Spleen (tissue), 11 donors: Measurements from ENCODE around the gene CDRT4. TPM values are rescaled to one million over a fixed set of nuclear protein-coding genes. Genes with fewer than 3 reads are reported as not detected.
"Not testable (repeated sequence)": the region's sequence is repeated elsewhere in the genome, so short reads cannot be mapped to it uniquely, and the experiment has no call there.

Source experiments
- DNase-seq: peaks from one replicate; pipeline ENCODE4 v3.0.0-alpha.2; 2020
- H3K27ac ChIP-seq, 8 donors: fragments of 200-600 bp; sonication (generic) in 7 of 8; 1 replicate in 4 of 8; 2 replicates in 4 of 8; pipeline versions ENCODE4 v1.5.0 to v1.8.0; 2016 to 2021; ENCODE audit warnings: inconsistent platforms in 4 of 8, mild to moderate bottlenecking in 4 of 8, moderate library complexity in 1 of 8
- H3K27me3 ChIP-seq, 7 donors: fragments of 200-600 bp; sonication (generic) in 6 of 7; replicated peaks in 1 of 7; 1 replicate in 4 of 7; 2 replicates in 3 of 7; pipeline versions ENCODE4 v1.5.0 to v1.8.0; 2016 to 2021; ENCODE audit warnings: inconsistent platforms in 3 of 7, mild to moderate bottlenecking in 1 of 7
- H3K36me3 ChIP-seq, 6 donors: fragments of 200-600 bp; sonication (generic) in 5 of 6; 1 replicate in 4 of 6; 2 replicates in 2 of 6; pipeline versions ENCODE4 v1.5.0 to v1.8.0; 2016 to 2021; ENCODE audit warnings: inconsistent platforms in 2 of 6
- H3K4me1 ChIP-seq, 6 donors: fragments of 200-600 bp; sonication (generic) in 5 of 6; 1 replicate in 3 of 6; 2 replicates in 3 of 6; pipeline versions ENCODE4 v1.5.0 to v1.8.0; 2016 to 2021; ENCODE audit warnings: inconsistent platforms in 3 of 6
- H3K4me3 ChIP-seq, 8 donors: fragments of 200-600 bp; sonication (generic) in 7 of 8; 1 replicate in 4 of 8; 2 replicates in 4 of 8; pipeline versions ENCODE4 v1.5.0 to v1.8.0; 2016 to 2021; ENCODE audit warnings: inconsistent platforms in 4 of 8, mild to moderate bottlenecking in 4 of 8, moderate library complexity in 2 of 8
- H3K9me3 ChIP-seq, 8 donors: fragments of 200-600 bp; sonication (generic) in 7 of 8; 1 replicate in 4 of 8; 2 replicates in 4 of 8; pipeline versions ENCODE4 v1.5.0 to v1.8.0; 2016 to 2021; ENCODE audit warnings: inconsistent platforms in 4 of 8
- POLR2A ChIP-seq, 3 donors: fragments of 450-650 bp; IDR thresholded peaks; one replicate each; pipeline ENCODE4 v1.5.1; 2017; ENCODE audit warnings: antibody characterized with exemption in 3 of 3, mild to moderate bottlenecking in 1 of 3
- POLR2AphosphoS5 ChIP-seq, 3 donors: sonication (generic); formaldehyde crosslinking; IDR thresholded peaks; one replicate each; pipeline ENCODE4 v1.5.1; 2017; ENCODE audit warnings: antibody characterized with exemption in 3 of 3
- WGBS, 5 donors: extraction: QIAGEN DNeasy Blood & Tissue Kit in 3 of 5; methylation state at CpG; one replicate each; pipeline versions ENCODE4 v1.1.5 to v1.1.7; 2013 to 2018; 5-methylcytosine and 5-hydroxymethylcytosine counted together
- intact Hi-C: fragments of 100-400 bp; cut with DNase I; formaldehyde crosslinking; loops from one replicate; pipeline ENCODE4 v1.15.0; 2023; ENCODE audit warnings: low total_unique reads
- polyA plus RNA-seq, 3 donors: library from polyadenylated mRNA; stranded (reverse); fragments of 200-250 nt; gene quantifications; one replicate each; pipeline ENCODE4 v1.2.1, GENCODE V29; 2013
- total RNA-seq, 7 donors: library from RNA; depleted of rRNA in 3 of 7; stranded (reverse); fragments of >200 nt in 3 of 7; fragmentation: NEBNext Ultra II Directional in 4 of 7; extraction: Animal tissue kit (Norgen Biotek cat#: 25700) in 4 of 7; gene quantifications; one replicate each; pipeline versions ENCODE4 v1.1.0 to v1.2.1, GENCODE V29; 2016 to 2021
- TF ChIP-seq, protein P1 (sequence below), 11 experiments: fragments of 200-600 bp in 7 of 11; fragments of 450-650 bp in 4 of 11; sonication (generic) in 4 of 11; IDR thresholded peaks in 8 of 11; conservative IDR thresholded peaks in 3 of 11; 1 replicate in 7 of 11; 2 replicates in 4 of 11; pipeline versions ENCODE4 v1.4.0 to v1.8.0; 2016 to 2021; ENCODE audit warnings: antibody characterized with exemption in 11 of 11, inconsistent platforms in 4 of 11, mild to moderate bottlenecking in 1 of 11
- donor health status: healthy with polysubstance abuse.
- donor health status: DM: no; HTN: no; CAD: no; lungs with moderate emphysema.
- donor health status: DM: no; HTN: no; CAD: no.
- donor health status: Bipolar disorder and iron deficiency.
- donor health status: healthy.
- donor health status: DM: no; HTN: no; CAD: no.
- donor health status: DM: yes; HTN: yes; CAD: no.

CDRT4 gene
- total and polyA plus RNA-seq, 10 donors: 4.5 to 18.7 (median 14.0) TPM

DNA sequence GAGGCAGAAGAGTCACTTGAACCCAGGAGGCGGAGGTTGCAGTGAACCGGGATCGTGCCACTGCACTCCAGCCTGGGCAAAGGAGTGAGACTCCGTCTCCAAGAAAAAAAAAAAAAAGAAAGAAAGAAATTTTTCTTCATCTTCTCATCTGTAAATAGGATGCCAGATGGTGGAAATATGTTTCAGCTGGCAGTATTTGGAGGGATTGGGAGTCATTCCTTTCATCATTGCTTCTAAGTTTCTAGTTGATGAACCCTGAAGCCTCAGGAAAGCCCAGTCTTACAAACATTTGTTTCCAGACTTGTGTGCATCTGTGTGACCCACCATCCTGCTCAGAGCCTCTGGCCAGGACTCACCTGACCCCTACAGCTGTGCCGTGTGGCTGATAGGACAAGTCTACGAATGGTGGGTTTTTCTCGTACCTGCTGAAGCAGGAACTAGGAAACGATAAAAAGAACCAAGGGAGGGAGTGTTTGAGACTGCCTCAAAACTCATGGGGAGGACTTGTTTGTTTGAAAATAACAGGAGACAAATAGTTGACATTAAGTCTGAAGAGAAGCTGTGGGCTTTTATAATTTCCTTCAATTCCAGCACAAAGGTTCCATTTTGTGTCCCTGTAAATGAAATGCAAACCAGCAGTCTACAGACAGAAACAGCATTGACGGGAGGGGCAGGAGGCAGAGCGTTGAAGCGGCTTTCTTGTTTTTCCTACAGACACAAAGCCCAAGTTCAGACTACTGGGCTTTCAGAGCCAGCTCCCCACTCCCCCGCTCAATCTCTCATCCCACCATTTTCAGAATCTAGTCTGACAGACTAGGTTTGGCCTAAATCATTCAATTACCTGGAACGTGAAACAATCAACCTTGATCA is 24.9 kb downstream of the CDRT4 start:
- Histone ChIP-seq H3K27me3 (no peaks in the 10 kb centered on the region), H3K4me3 (no peak overlapping the region), H3K36me3 (peaks cover 0 to 22% (median under 1%) of the 10 kb centered on the region in 6 donors), H3K9me3 (no peaks in the 10 kb centered on the region), H3K27ac (no peak overlapping the region), H3K4me1 (peaks cover 0 to 15% (median 0%) of the 10 kb centered on the region in 6 donors)
- TF ChIP-seq POLR2A (IDR thresholded peaks at IDR 0.05) (no peak), POLR2AphosphoS5 (IDR thresholded peaks at IDR 0.05) (no peak)
- TF ChIP-seq, protein P1, sequence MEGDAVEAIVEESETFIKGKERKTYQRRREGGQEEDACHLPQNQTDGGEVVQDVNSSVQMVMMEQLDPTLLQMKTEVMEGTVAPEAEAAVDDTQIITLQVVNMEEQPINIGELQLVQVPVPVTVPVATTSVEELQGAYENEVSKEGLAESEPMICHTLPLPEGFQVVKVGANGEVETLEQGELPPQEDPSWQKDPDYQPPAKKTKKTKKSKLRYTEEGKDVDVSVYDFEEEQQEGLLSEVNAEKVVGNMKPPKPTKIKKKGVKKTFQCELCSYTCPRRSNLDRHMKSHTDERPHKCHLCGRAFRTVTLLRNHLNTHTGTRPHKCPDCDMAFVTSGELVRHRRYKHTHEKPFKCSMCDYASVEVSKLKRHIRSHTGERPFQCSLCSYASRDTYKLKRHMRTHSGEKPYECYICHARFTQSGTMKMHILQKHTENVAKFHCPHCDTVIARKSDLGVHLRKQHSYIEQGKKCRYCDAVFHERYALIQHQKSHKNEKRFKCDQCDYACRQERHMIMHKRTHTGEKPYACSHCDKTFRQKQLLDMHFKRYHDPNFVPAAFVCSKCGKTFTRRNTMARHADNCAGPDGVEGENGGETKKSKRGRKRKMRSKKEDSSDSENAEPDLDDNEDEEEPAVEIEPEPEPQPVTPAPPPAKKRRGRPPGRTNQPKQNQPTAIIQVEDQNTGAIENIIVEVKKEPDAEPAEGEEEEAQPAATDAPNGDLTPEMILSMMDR (IDR thresholded peaks at IDR 0.05 in 8 of 11, conservative IDR thresholded peaks at IDR 0.05 in 3 of 11): no peak
- intact Hi-C loops: no loop called here
- DNase-seq: no peak
- WGBS, 5 donors: 95 to 97% (median 97%) methylated on average over 13 of the region's 13 CpGs

GRCh38 chr17:15441315-15441714 is 26.1 kb downstream of the CDRT4 start:
- TF ChIP-seq POLR2A (IDR thresholded peaks at IDR 0.05) (no peak), POLR2AphosphoS5 (IDR thresholded peaks at IDR 0.05) (no peak)
- TF ChIP-seq, protein P1 (IDR thresholded peaks at IDR 0.05 in 8 of 11, conservative IDR thresholded peaks at IDR 0.05 in 3 of 11): no peak
- peaks cover 0 to 24% (median 9%) of the 10 kb centered on the region in 6 donors for H3K4me1 ChIP-seq
- WGBS, 5 donors: 89 to 97% (median 95%) methylated on average over 4 of the region's 4 CpGs
- intact Hi-C loops: no loop called here
- DNase-seq: no peak
- H3K4me3 ChIP-seq: no peak overlapping the region
- no peaks in the 10 kb centered on the region for H3K27me3 ChIP-seq
- H3K27ac ChIP-seq: no peak overlapping the region
- no peaks in the 10 kb centered on the region for H3K9me3 ChIP-seq
- peaks cover 0 to 26% (median 2%) of the 10 kb centered on the region in 6 donors for H3K36me3 ChIP-seq

- H3K27ac ChIP-seq: no peak overlapping the region
- H3K27me3 ChIP-seq: no peaks in the 10 kb centered on the region
- TF ChIP-seq POLR2AphosphoS5 (IDR thresholded peaks at IDR 0.05): no peak
- no peak for TF ChIP-seq POLR2A (IDR thresholded peaks at IDR 0.05)
- TF ChIP-seq, protein P1 (IDR thresholded peaks at IDR 0.05 in 8 of 11, conservative IDR thresholded peaks at IDR 0.05 in 3 of 11): no peak
- intact Hi-C loops: no loop called here
- WGBS, 5 donors: 37 to 80% (median 60%) methylated on average over 3 of the region's 3 CpGs
- H3K9me3 ChIP-seq: no peaks in the 10 kb centered on the region
- peaks cover 0 to 26% (median 2%) of the 10 kb centered on the region in 6 donors for H3K36me3 ChIP-seq
- peaks cover 0 to 21% (median 11%) of the 10 kb centered on the region in 6 donors for H3K4me1 ChIP-seq
- no peak overlapping the region for H3K4me3 ChIP-seq
- no peak for DNase-seq
Observed at GRCh38 chr17:15440347-15440746, 27.1 kb downstream of the CDRT4 start.

- H3K27ac ChIP-seq, H3K27me3 ChIP-seq, DNase-seq, H3K9me3 ChIP-seq, H3K4me3 ChIP-seq, intact Hi-C loops: not testable (repeated sequence)
- WGBS, 5 donors: 82 to 93% (median 90%) methylated on average over 8 of the region's 8 CpGs
- Histone ChIP-seq H3K4me1 (peaks cover 0 to 14% (median 11%) of the 10 kb centered on the region in 6 donors), H3K36me3 (peaks cover 0 to 26% (median 2%) of the 10 kb centered on the region in 6 donors)
Observed at GRCh38 chr17:15439205-15439985, 28.0 kb downstream of the CDRT4 start.
